ENCODE results near the gene RABGEF1. TPM values are rescaled to one million over a fixed set of nuclear protein-coding genes. Genes with fewer than 3 reads are reported as not detected.
"Not testable (repeated sequence)": the region's sequence is repeated elsewhere in the genome, so short reads cannot be mapped to it uniquely, and the experiment has no call there.

The RABGEF1 gene
- total and polyA plus RNA-seq, 2 donors (not counting 3 experiments of a cell fraction or from before 2014, with no cell fraction given), result 11.6 to 15.5 TPM

DNA sequence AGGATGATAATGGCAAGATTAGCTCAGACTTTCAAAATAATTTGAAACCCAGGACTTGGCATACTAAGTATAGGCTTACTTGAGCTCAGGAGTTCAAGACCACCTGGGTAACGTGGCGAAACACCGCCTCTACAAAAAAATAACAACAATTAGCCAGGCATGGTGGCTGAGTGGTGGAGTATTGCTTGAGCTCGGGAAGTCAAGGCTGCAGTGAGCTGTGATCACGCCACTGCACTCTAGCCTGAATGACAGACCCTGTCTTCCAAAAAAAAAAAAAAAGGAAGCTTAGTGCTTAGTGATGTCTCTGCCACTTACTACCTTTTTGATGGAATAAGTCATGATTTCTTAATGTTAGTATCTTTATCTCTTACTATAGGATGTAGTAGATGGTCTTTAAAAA lies 25.5 kb downstream of the RABGEF1 start:
- DNase-seq (ENCODE audit: low read depth, low spot score) (no peak), FAIRE-seq (no peak)
- Histone ChIP-seq H4K20me1 (replicated peaks; ENCODE audit: control insufficient read depth, extremely low read depth, insufficient read depth, low read length) (peaks cover 2% of the 10 kb centered on the region), H3K9ac (replicated peaks; ENCODE audit: extremely low read depth, insufficient read depth, low read length) (no peak overlapping the region), H3K27me3 (ENCODE audit: control insufficient read depth in 2 of 2, insufficient read depth in 2 of 2, low read length in 2 of 2) (no peaks in the 10 kb centered on the region), H3K4me3 (replicated peaks in 1 of 3; ENCODE audit: insufficient read depth in 1 of 3, low read depth in 1 of 3, low read length in 3 of 3) (no peak overlapping the region), H3K9me1 (replicated peaks; ENCODE audit: control insufficient read depth, extremely low read depth, insufficient read depth, low read length) (no peaks in the 10 kb centered on the region), H2AFZ (ENCODE audit: low read depth, low read length) (no peak overlapping the region), H3K36me3 (ENCODE audit: control insufficient read depth in 2 of 2, extremely low read depth in 1 of 2, insufficient read depth in 2 of 2, low read length in 2 of 2) (no peaks in the 10 kb centered on the region), H3K9me3 (replicated peaks; ENCODE audit: control insufficient read depth, insufficient read depth, low read length) (no peaks in the 10 kb centered on the region), H3K4me1 (ENCODE audit: control insufficient read depth, extremely low read depth, insufficient read depth, low read length) (no peaks in the 10 kb centered on the region), H3K4me2 (ENCODE audit: insufficient read depth, low read length) (no peak overlapping the region), H3K79me2 (ENCODE audit: control insufficient read depth, insufficient read depth, low read length) (peaks cover 14% of the 10 kb centered on the region), H3K27ac (ENCODE audit: insufficient read depth, low read depth, low read length) (no peak overlapping the region)
- TF ChIP-seq JUN (IDR thresholded peaks at IDR 0.05; ENCODE audit: borderline replicate concordance, insufficient read depth, insufficient read length, low read depth) (no peak), EZH2 (IDR thresholded peaks at IDR 0.05; ENCODE audit: borderline replicate concordance, low read depth, low read length, severe bottlenecking) (no peak), FOS (IDR thresholded peaks at IDR 0.05; ENCODE audit: borderline replicate concordance, insufficient read depth, low read length) (no peak), MYC (IDR thresholded peaks at IDR 0.05; ENCODE audit: low read depth, low read length) (no peak), GATA2 (IDR thresholded peaks at IDR 0.05; ENCODE audit: insufficient read depth, insufficient read length, low read depth, low read length) (no peak), POLR2A (IDR thresholded peaks at IDR 0.05; ENCODE audit: low read depth, low read length) (no peak), POLR2AphosphoS5 (IDR thresholded peaks at IDR 0.05; ENCODE audit: insufficient read depth, low read depth, low read length) (no peak)
- TF ChIP-seq, protein P1, sequence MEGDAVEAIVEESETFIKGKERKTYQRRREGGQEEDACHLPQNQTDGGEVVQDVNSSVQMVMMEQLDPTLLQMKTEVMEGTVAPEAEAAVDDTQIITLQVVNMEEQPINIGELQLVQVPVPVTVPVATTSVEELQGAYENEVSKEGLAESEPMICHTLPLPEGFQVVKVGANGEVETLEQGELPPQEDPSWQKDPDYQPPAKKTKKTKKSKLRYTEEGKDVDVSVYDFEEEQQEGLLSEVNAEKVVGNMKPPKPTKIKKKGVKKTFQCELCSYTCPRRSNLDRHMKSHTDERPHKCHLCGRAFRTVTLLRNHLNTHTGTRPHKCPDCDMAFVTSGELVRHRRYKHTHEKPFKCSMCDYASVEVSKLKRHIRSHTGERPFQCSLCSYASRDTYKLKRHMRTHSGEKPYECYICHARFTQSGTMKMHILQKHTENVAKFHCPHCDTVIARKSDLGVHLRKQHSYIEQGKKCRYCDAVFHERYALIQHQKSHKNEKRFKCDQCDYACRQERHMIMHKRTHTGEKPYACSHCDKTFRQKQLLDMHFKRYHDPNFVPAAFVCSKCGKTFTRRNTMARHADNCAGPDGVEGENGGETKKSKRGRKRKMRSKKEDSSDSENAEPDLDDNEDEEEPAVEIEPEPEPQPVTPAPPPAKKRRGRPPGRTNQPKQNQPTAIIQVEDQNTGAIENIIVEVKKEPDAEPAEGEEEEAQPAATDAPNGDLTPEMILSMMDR (IDR thresholded peaks at IDR 0.05; ENCODE audit: extremely low read depth in 1 of 2, insufficient read depth in 1 of 2, low read depth in 1 of 2, low read length in 2 of 2), result no peak
- TF ChIP-seq, protein P2, sequence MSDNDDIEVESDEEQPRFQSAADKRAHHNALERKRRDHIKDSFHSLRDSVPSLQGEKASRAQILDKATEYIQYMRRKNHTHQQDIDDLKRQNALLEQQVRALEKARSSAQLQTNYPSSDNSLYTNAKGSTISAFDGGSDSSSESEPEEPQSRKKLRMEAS (IDR thresholded peaks at IDR 0.05; ENCODE audit: insufficient read depth, insufficient read length), result no peak
- ChIA-PET POLR2A (no interaction called here), CTCF (interaction anchor here (1.0 to 1.5 kb wide), 2 partner anchors 11 kb away, joined by 3 to 4 read pairs; no protein-coding TSS in a partner anchor)
- no TSS peak for BruUV-seq (replicated peaks)
- intact Hi-C loops (cut with micrococcal nuclease) (no loop called here), dilution Hi-C loops (cut with MboI; ENCODE audit: extremely low pct_ligation_motif_present, low sequenced_read_pairs) (no loop called here)

DNA sequence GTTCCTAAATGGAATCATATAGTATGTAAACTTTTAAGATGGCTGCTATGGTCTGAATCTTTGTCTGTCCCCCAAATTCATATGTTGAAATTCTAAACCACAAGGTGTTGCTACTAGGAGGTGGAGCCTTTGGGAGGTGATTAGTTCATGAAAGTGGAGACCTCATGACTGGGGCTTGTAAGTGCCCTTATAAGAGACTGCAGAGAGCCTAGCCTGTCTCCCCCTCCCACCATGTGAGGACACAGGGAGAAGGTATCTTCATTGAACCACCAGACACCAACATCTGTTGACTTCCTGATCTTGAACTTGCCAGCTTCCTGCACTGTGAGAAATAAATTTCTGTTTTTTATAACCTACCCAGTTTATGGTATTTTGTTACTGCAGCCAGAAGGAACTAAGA lies 27.0 kb downstream of the RABGEF1 start:
- BruUV-seq (replicated peaks); POLR2A ChIA-PET; H3K27ac ChIP-seq (ENCODE audit: insufficient read depth, low read depth, low read length); H3K4me3 ChIP-seq (replicated peaks in 1 of 3; ENCODE audit: insufficient read depth in 1 of 3, low read depth in 1 of 3, low read length in 3 of 3); H3K4me1 ChIP-seq (ENCODE audit: control insufficient read depth, extremely low read depth, insufficient read depth, low read length); H4K20me1 ChIP-seq (replicated peaks; ENCODE audit: control insufficient read depth, extremely low read depth, insufficient read depth, low read length); H3K9ac ChIP-seq (replicated peaks; ENCODE audit: extremely low read depth, insufficient read depth, low read length); H2AFZ ChIP-seq (ENCODE audit: low read depth, low read length); DNase-seq (ENCODE audit: low read depth, low spot score); H3K36me3 ChIP-seq (ENCODE audit: control insufficient read depth in 2 of 2, extremely low read depth in 1 of 2, insufficient read depth in 2 of 2, low read length in 2 of 2); H3K4me2 ChIP-seq (ENCODE audit: insufficient read depth, low read length); FAIRE-seq; H3K27me3 ChIP-seq (ENCODE audit: control insufficient read depth in 2 of 2, insufficient read depth in 2 of 2, low read length in 2 of 2); dilution Hi-C loops (cut with MboI; ENCODE audit: extremely low pct_ligation_motif_present, low sequenced_read_pairs); CTCF ChIA-PET; H3K9me3 ChIP-seq (replicated peaks; ENCODE audit: control insufficient read depth, insufficient read depth, low read length); intact Hi-C loops (cut with micrococcal nuclease); H3K9me1 ChIP-seq (replicated peaks; ENCODE audit: control insufficient read depth, extremely low read depth, insufficient read depth, low read length): not testable (repeated sequence)
- peaks cover 14% of the 10 kb centered on the region for H3K79me2 ChIP-seq (ENCODE audit: control insufficient read depth, insufficient read depth, low read length)

All from endothelial cell of umbilical vein (primary cell).